CD4-positive, alpha-beta T cell treated with Interleukin-2 at 100 ng/mL for 4 hours (primary cell): ENCODE results near the gene FLVCR1.
A peak's percentile ranks its signal among the peaks of the same experiment; 100 is the strongest.
"Not testable (repeated sequence)": the region's sequence is repeated elsewhere in the genome, so short reads cannot be mapped to it uniquely, and the experiment has no call there.

Experiments used
- DNase-seq: peaks from one replicate; pipeline ENCODE4 v3.0.0-alpha.2; 2020; ENCODE audit warnings: low spot score

Gene FLVCR1

DNA sequence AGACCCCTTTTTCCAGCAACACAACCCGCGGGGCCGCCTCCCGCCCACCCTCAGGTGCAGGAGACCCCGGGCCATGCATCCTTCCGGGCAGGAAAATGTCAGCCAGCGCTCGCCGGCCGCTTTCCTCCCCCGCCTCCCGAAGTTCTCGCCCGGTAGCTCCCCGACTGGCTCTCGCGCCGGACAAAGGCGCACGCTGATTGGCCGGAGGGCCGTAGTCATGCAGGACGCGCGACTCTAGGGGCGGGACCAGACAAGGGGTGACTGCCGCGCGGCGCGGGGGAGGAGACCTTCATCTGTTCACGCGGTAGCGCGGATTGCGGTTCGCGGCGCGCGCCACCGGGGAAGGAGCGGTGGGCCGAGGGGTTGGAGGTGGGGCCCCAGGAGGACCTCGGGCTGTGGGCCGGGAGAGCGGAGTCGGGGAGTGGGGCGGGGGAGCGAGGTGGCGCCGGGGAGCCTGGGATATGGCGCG, at the start of gene FLVCR1:
FLVCR1 (plus strand) TSS at position 284 of the 469 bp plus-strand sequence; CDS start at position 462, 178 bp downstream.
- DNase-seq = peak; percentile 95

DNA sequence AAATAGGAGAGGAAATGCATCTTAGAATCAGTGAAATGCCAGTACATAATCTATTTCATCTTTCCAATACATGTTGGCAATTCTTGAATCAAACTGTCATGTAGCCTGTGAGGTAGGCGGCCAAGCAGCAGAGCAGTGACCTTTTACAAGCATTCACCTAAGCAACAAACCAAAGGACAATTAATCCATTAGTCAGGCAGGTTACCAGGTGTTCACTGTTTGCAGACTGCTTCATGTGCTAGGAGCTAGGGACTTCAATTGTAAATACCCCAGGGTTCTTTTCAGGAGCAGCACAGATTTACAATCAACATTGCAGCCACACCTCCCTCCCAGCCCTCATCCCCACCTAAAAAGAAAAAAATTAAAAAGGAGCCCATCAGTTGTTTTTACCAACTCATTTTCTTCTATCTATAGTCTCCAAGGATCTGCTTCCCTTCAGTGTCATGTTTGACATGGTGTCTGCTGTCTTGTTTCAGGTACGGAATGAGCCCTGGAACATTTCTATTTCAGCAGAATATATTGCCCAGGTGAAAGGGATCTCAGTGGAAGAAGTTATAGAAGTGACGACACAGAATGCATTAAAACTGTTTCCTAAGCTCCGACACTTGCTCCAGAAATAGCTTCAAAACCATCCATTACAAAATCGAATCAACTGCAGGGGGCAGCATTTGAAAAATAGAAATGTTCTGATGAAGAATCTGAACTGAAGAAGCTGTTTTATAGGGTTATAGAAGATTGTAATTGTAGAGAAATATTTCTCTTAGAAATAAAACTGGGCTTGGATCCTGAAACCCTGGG, 43.3 kb upstream of the FLVCR1 start:
- no peak for DNase-seq

DNA sequence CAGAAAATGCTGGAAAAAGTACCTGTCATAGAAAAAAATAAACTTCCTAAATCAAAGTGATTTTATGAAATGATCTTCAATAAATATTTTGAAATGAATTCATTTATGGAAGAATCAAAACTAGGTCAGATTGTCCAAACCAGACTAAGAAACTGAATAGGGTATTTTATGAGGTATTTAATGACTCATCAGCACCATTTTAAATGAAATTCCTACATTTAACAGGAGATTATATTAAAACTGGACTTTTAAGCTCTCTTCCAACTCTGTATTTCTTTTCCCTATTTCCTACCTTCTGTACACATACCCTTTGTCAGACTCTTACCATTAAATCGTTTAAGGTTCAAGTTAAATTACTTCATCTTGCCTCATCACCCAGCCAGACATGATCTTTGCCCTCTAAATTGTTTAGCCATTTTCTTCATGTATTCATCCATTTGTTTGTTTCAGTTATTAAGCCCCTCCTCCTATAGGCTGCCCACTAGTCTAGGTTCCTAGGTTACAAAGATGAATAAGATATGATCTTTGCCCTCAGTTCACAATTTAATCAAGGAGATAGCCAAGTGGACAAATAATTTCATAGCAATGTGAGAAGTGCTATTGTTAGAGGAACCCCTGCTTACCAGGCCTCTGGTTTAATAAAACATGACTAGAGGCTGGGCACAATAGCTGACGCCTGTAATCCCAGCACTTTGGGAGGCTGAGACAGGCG, 41.4 kb upstream of the FLVCR1 start:
- no peak for DNase-seq

DNA sequence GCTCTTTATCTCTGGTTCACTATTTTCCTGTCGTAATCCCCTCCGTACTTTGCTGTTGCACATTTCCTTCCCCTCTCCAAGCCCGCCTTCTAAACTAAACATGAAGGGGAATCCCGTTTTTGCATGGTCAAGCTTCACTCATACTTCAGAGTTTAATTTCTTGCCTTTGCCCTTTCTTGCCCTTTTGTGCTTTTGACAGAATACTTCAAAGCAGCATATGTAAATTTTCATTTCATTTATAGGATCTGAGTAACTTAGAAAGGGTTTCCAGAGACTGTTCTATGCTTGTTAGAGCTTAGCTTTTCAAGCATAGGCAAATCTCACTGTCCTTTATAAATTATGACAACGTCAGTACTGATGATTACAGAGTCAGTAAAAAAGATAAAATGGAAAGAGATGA, 38.3 kb upstream of the FLVCR1 start:
- no peak for DNase-seq

DNA sequence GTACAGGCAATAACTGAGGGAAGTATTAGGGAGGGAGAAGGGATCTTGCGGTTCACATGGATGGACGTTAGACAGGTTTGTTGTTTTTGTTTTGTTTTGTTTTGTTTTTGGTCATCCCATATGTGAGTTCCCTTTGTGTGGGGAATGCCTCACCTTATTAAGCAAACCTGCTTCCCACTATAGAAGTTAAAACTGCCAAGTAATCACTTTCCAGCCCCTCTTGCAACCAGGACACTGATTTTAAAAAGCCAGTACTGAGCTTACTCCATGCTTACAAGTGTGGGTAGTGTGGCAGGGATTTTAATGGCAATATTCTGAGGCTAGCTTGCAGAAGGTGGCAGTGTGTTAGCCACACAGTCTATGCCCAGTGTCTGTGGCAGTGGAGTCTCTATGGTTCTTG, 37.1 kb upstream of the FLVCR1 start:
- no peak for DNase-seq

DNA sequence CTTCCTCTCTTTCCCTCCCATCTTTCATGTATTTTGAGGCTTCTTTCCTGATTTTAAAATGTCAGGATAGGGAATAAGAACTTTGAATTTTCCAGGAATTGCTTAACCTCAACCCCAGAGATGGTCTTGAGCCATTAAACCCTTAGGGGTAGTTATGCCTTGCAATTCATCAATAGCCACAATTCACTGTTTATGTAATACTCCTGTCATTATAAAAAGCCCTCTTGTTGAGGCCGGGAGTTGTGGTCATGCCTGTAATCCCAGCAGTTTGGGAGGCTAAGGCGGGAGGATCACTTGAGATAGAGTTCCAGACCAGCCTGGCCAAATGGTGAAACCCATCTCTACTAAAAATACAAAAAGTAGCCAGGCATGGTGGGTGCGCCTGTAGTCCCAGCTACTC, 35.1 kb upstream of the FLVCR1 start:
- no peak for DNase-seq

DNA sequence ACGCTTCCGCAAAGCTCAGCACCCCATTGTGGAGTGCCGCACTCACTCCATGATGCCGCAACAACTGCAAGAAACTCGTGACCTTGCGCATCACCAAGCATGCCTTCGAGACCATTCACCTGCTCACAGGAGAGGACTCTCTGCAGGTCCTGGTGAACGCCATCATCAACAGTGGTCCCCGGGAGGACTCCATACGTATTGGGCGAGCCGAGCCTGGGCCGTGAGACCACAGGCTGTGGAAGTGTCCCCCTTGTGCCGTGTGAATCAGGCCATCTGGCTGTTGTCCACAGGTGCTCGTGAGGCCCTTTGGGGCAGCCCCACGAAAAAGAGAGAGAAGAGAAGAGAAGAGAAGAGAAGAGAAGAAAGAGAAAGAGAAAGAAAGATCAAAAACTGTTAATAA, 33.9 kb upstream of the FLVCR1 start:
- DNase-seq = no peak

DNA sequence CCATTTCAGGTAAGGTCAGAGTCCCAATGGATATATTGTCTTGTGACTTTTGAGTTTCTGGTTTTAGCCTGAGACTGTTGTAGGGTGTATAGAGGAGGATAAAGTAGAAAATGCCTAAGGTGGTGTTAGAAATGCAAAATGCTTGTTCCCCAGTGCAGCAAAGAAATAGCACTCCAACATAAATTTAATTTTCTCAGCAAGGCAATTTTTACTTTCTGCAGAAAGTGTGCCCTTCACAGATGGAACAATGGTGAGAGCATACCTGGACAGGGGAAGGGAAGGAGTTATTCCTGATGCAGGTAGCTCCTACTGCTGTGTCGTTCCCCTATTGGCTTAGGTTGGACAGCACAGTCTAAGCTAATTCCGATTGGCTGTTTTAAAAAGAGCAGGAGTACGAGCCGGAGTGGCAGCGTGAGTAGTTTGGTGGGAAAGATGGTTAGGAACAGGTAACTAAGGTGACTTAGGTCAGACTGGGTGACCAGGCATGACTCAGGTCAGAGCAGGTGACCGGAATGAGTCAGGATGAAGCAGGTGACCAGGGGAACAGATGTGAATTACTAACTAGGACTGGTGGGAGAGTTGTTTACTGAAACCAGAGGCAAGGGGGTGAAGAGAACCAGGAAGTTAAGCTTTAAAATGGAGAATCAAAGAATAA, 32.1 kb upstream of the FLVCR1 start:
- no peak for DNase-seq

DNA sequence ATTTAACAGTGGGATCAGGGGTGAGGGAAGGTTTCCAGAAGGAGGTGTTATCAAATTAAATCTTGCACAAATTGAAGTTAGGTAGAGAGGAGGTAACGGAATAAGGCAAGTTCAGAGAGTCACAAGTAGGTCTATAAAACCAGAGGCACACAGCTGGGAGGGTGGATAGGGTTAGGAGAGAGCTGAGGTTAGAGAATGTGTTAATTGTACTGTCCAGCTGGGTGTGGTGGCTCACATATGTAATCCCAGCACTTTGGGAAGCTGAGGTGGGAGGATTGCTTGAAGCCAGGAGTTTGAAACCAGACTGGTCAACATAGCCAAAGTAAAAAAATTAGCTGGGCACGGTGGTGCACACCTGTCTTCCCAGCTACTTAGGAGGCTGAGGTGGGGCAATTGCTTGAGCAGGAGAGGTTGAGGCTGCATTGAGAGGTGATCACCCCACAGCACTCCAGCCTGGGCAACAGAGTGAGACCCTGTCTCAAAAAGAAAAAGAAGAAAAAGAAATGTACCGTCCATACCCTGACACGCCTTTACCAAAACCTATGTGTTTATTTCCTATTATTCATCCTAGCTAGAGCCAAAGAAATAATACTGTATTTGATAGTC, 30.8 kb upstream of the FLVCR1 start:
- DNase-seq = no peak

DNA sequence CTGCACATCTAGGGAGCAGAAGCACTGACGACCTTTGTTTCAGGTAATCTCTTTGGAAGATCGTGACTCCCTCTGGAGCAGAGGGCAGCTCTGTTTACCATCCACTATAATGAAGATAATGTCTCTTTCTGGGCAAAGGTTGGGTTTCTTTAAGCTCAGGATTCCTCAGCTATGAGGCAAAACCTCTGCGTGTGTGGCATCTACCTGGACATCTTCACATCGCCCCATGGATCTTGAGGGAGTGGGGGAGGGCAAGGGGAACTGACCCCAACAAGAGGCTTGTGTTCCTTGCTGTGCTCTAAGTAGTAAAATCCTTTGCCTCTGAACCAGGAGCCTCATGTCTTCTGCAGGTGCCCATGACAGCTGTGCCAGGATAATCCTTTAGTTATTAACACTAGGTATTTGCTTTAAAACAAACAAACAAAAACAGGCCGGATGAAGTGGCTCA, 30.2 kb upstream of the FLVCR1 start:
- no peak for DNase-seq

DNA sequence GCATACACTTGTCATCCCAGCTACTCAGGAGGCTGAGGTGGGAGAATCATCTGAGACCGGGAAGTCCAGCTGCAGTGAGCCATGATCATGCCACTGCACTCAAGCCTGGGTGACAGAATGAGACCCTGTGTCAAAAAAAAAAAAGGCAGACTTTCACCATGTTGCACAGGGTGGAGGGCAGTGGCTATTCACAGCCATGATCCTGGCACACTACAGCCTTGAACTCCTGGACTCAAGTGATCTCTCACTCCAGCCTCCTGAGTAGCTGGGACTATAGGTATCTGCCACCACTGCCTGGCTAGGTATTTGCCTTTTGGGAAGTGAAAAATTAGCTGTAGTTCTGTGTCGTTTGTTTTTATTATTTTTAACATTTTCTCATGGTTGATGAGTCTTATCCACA, 29.7 kb upstream of the FLVCR1 start:
- DNase-seq = no peak

DNA sequence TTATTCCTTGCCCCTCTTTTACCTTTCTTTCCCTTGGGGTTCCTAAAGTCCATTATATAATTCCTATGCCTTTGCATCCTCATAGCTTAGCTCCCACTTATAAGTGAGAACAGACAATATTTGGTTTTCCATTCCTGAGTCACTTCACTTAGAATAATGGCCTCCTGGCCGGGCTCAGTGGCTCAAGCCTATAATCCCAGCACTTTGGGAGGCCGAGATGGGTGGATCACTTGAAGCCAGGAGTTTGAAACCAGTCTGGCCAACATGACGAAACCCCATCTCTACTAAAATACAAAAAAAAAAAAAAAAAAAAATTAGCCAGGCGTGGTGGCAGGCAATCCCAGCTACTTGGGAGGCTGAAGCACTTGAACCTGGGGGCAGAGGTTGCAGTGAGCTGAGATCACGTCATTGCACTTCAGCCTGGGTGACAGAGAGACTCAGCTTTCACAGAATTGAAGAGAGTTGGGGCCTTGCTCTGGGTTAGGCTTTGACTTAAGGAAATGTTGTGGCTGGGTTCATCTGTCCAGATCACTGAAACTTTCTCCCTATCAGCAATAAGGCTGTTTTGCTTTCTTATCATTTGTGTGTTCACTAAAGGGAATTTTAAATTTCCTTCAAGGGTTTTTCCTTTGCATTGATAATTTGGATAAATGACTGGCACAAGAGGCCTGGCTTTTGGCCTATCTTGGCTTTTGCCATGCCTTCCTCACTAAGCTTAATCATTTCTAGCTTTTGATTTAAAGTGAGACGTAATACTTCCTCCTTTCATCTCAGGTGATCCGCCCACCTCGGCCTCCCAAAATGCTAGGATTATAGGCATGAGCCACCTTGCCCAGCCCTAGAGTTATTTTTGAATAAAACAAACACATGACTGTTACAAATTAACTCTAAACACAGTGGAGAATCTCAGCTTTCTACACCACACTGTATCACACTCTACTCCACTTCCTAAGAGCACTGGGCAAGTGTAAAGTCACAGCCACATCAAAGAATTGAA, 24.6 kb upstream of the FLVCR1 start:
- DNase-seq = not testable (repeated sequence)

DNA sequence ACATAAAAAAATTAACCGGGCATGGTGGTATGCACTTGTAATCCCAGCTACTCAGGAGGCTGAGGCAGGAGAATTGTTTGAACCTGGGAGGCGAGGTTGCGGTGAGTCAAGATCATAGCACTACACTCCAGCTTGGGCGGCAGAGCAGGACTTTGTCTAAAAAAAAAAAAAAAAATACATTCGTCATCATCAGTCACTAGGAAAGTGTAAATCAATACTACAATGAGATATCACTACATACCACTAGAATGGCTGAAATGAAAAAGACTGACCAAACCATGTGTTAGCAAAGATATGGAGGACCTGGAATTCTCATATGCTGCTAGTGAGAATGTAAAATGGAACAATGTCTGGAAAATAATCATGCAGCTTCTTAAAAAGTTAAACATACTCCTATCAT, 19.9 kb upstream of the FLVCR1 start:
- no peak for DNase-seq

DNA sequence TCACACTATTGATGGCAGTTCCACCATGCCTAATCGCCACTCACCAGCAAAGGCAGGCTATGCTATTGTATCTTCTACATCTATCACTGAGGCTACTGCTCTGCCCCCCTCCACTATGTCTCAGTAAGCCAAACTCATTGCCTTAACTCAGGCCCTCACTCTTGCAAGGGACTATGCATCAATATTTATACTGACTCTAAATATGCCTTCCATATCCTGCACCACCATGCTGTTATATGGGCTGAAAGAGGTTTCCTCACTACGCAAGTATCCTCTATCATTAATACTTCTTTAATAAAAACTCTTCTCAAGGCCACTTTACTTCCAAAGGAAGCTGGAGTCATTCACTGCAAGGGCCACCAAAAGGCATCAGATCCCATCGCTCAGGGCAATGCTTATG, 13.6 kb upstream of the FLVCR1 start:
- not testable (repeated sequence) for DNase-seq

DNA sequence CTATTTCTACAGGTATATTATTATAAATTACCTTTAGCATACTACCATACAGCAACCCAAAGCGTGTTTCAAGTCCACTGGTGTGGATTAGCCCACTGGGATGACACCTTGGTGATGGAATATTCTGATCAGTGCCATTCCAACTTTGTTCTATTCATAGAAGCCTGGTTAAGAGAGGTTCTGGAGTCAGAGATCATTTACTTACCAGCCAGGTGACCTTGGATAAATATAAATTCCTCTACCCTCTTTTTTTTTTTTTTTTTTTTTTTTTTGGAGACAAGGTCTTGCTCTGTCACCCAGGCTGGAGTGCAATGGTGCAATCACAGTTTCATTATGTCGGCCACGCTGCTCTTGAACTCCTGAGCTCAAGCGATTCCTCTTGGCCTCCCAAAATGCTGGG, 10.5 kb upstream of the FLVCR1 start, which contains the start of gene SPATA45:
SPATA45 (minus strand) TSS at position 101 of the 400 bp plus-strand sequence. CDS start 11,500 bp downstream, outside the sequence.
- DNase-seq = no peak

DNA sequence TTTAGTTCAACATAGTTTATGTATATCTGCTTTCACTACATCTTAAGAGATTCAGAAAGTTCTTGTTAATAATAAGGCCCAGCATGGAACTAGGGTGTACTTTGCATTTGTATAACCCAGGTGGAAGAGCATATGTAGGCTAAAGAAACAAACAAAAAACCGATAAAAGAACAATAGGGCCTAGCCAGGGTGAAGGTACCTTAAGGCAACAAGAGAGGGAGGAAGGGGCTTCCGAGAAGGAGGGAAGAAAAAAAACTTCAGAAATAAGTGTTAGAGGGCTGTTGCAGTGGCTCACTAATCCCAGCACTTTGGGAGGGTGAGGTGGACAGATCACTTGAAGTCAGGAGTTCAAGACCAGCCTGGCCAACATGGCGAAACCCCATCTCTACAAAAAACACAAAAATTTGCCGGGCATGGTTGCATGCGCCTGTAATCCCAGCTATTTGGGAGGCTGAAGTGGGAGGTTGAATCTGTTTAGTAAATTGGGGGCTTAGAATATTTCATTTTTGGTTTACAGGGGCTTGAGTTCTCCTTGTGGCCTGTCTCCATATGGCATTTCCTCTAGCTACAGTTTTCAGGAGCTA, 5.9 kb upstream of the FLVCR1 start:
- no peak for DNase-seq

DNA sequence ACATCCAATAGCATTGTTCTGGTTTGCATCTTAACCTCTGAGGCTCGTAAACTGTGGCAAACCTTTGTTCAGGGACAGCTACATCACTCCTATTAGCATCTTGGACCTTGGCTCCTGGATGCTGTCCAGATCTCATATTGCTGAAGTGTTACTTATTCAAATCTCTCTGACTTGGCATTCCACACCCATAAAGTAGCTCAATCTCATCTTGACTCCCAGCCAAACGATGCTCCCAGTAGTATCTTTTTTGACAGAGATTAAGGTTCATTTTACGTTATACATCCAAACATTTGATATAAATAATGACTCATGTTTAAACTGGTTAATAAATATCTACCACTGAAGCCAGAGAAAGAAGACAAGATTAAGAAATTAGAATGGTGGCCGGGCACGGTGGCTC, 4.4 kb upstream of the FLVCR1 start:
- DNase-seq = no peak

DNA sequence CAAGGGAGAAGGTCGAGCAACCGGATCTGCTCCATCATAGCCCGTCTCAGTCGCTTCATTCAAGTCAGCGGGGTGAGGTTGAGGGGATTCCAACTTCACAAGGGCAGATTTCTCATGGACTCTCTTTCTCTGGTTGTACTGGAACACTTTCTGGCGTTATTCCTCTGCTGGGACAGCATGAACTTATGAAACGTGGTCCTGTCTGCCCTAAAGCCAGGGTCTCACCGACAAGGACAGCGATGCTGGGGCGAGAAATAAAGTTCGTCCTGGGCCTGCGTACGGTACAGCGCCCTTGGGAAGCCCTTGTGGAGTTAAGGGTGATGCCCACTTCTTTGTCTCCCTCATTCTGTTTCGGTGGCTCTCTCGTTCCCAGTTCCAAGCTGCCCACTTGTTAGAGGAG, 1.3 kb upstream of the FLVCR1 start:
- DNase-seq = no peak

DNA sequence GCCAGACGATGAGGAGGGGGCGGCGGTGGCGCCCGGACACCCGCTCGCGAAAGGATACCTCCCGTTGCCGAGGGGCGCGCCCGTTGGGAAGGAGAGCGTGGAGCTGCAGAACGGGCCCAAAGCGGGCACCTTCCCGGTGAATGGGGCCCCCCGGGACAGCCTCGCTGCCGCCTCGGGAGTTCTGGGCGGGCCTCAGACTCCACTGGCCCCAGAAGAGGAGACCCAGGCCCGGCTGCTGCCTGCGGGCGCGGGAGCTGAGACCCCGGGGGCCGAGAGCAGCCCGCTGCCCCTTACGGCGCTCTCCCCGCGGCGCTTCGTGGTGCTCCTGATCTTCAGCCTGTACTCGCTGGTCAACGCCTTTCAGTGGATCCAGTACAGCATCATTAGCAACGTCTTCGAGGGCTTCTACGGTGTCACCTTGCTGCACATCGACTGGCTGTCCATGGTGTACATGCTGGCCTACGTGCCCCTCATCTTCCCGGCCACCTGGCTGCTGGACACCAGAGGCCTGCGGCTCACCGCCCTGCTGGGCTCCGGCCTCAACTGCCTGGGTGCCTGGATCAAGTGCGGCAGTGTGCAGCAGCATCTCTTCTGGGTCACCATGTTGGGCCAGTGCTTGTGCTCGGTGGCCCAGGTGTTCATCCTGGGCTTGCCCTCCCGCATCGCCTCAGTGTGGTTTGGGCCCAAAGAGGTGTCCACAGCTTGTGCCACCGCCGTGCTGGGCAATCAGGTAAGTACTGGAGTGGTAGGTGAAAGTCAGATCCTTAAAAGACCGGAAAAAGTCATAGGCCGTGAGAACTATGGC, 588 bp downstream of the FLVCR1 start:
- DNase-seq = peak; percentile 18
